ENCODE data around the gene DMD.

GRCh38 chrX:31931225-31931624 lies 1280.1 kb downstream of the DMD start:
- TF ChIP-seq CTCF (IDR thresholded peaks at IDR 0.05) = no peak
- no peak for TF ChIP-seq POLR2A (IDR thresholded peaks at IDR 0.05)
- no peak for TF ChIP-seq POLR2AphosphoS5 (IDR thresholded peaks at IDR 0.05)
- no peak for TF ChIP-seq EP300 (IDR thresholded peaks at IDR 0.05)
